Neural cell (in vitro differentiated cells): Measurements from ENCODE around the gene EIF2B2. TPM values are rescaled to one million over a fixed set of nuclear protein-coding genes. Genes with fewer than 3 reads are reported as not detected.
"Not testable (repeated sequence)": the region's sequence is repeated elsewhere in the genome, so short reads cannot be mapped to it uniquely, and the experiment has no call there.

Source experiments
- H2AFZ ChIP-seq: fragments of 200-600, 300-800 bp; sonication (generic), shearing (Covaris generic); 2 replicates; pipeline ENCODE4 v1.6.0; 2014; ENCODE audit warnings: low read depth, mild to moderate bottlenecking, antibody characterized with exemption, low read length, moderate library complexity
- H3F3A ChIP-seq: fragments of 200-600 bp; shearing (Covaris generic); 2 replicates; pipeline ENCODE4 v1.6.1; 2016; ENCODE audit warnings: mild to moderate bottlenecking, moderate library complexity, mixed read lengths, antibody characterized with exemption, low read length; ENCODE audit not compliant: insufficient read depth, poor library complexity, severe bottlenecking
- H3K27ac ChIP-seq: fragments of 200-600, 300-800 bp; sonication (generic), shearing (Covaris generic); 2 replicates; pipeline ENCODE4 v1.5.1; 2014; ENCODE audit warnings: mild to moderate bottlenecking, low read length, moderate library complexity
- H3K27me3 ChIP-seq: fragments of 300-800, 200-600 bp; sonication (generic), shearing (Covaris generic); 2 replicates; pipeline ENCODE4 v1.6.0; 2014; ENCODE audit warnings: mild to moderate bottlenecking, low read depth, low read length, moderate library complexity; ENCODE audit not compliant: insufficient read depth
- H3K36me3 ChIP-seq: fragments of 300-800, 200-600 bp; sonication (generic), shearing (Covaris generic); 2 replicates; pipeline ENCODE4 v1.5.1; 2014; ENCODE audit warnings: mild to moderate bottlenecking, antibody characterized with exemption, low read length, moderate library complexity; ENCODE audit not compliant: insufficient read depth
- H3K4me2 ChIP-seq: fragments of 300-800, 200-600 bp; sonication (generic), shearing (Covaris generic); 2 replicates; pipeline ENCODE4 v1.6.0; 2014; ENCODE audit warnings: mild to moderate bottlenecking, low read length
- H3K4me3 ChIP-seq: fragments of 300-800, 200-600 bp; sonication (generic), shearing (Covaris generic); 2 replicates; pipeline ENCODE4 v1.5.1; 2014; ENCODE audit warnings: mild to moderate bottlenecking, low read length, moderate library complexity
- H3K79me2 ChIP-seq: fragments of 200-600 bp; shearing (Covaris generic); replicated peaks from 2 replicates; pipeline ENCODE4 v1.6.0; 2014; ENCODE audit warnings: mild to moderate bottlenecking, low read length, moderate library complexity; ENCODE audit not compliant: insufficient read depth
- H3K9ac ChIP-seq: fragments of 300-800, 200-600 bp; sonication (generic), shearing (Covaris generic); 2 replicates; pipeline ENCODE4 v1.6.1; 2016; ENCODE audit warnings: mild to moderate bottlenecking, low read length, mixed read lengths
- H3K9me2 ChIP-seq: fragments of 200-600 bp; shearing (Covaris generic); 2 replicates; pipeline ENCODE4 v1.6.1; 2016; ENCODE audit warnings: mild to moderate bottlenecking, low read length, mixed read lengths; ENCODE audit not compliant: insufficient read depth
- H3K9me3 ChIP-seq: fragments of 200-600, 300-800 bp; sonication (generic), shearing (Covaris generic); 2 replicates; pipeline ENCODE4 v1.6.1; 2016; ENCODE audit warnings: mild to moderate bottlenecking, mixed run types, low read length, moderate library complexity, mixed read lengths
- H4K20me1 ChIP-seq: fragments of 200-600 bp; shearing (Covaris generic); 2 replicates; pipeline ENCODE4 v1.6.1; 2016; ENCODE audit warnings: mild to moderate bottlenecking, mixed run types; ENCODE audit not compliant: insufficient read depth
- CTCF ChIP-seq: fragments of 450-650 bp; IDR thresholded peaks from 2 replicates; pipeline ENCODE4 v1.5.1; 2014; ENCODE audit warnings: antibody characterized with exemption, mild to moderate bottlenecking, moderate library complexity; ENCODE audit not compliant: poor library complexity, severe bottlenecking
- EP300 ChIP-seq: fragments of 450-650 bp; conservative IDR thresholded peaks from 2 replicates; pipeline ENCODE4 v1.6.1; 2014; ENCODE audit warnings: antibody characterized with exemption, mild to moderate bottlenecking, moderate library complexity; ENCODE audit not compliant: poor library complexity, severe bottlenecking
- EZH2 ChIP-seq: fragments of 200-600, 300-800 bp; shearing (Covaris generic), sonication (generic); IDR thresholded peaks from 2 replicates; pipeline ENCODE4 v1.6.1; 2014; ENCODE audit warnings: antibody characterized with exemption, low read length, borderline replicate concordance, mild to moderate bottlenecking; ENCODE audit not compliant: insufficient read depth, poor library complexity, severe bottlenecking
- MXI1 ChIP-seq: fragments of 450-650 bp; conservative IDR thresholded peaks from 2 replicates; pipeline ENCODE4 v1.6.1; 2014; ENCODE audit warnings: antibody characterized with exemption, mild to moderate bottlenecking; ENCODE audit not compliant: poor library complexity, severe bottlenecking
- POLR2AphosphoS5 ChIP-seq: IDR thresholded peaks from 2 replicates; pipeline ENCODE4 v1.6.1; 2012
- RAD21 ChIP-seq: fragments of 450-650 bp; conservative IDR thresholded peaks from 2 replicates; pipeline ENCODE4 v1.6.1; 2014; ENCODE audit warnings: antibody characterized with exemption, mild to moderate bottlenecking, moderate library complexity
- REST ChIP-seq: IDR thresholded peaks from 2 replicates; pipeline ENCODE4 v1.6.1; 2012; ENCODE audit warnings: borderline replicate concordance
- SMC3 ChIP-seq: fragments of 450-650 bp; conservative IDR thresholded peaks from 2 replicates; pipeline ENCODE4 v1.6.1; 2014; ENCODE audit warnings: antibody characterized with exemption, mild to moderate bottlenecking, moderate library complexity; ENCODE audit not compliant: poor library complexity
- TAF1 ChIP-seq: IDR thresholded peaks from 2 replicates; pipeline ENCODE4 v1.6.1; 2012; ENCODE audit warnings: low read depth
- polyA plus RNA-seq: library from polyadenylated mRNA; depleted of rRNA; stranded (reverse); fragments of >200 nt; gene quantifications from 2 replicates; pipeline ENCODE4 v1.2.3, GENCODE V29; 2014

The EIF2B2 gene
- polyA plus RNA-seq, 1 donor from 2014 or later = 43.1 TPM

- not testable (repeated sequence) for H3F3A ChIP-seq, H3K27me3 ChIP-seq, H3K4me3 ChIP-seq, H3K4me2 ChIP-seq, H4K20me1 ChIP-seq, H3K9ac ChIP-seq, H3K9me3 ChIP-seq, H3K27ac ChIP-seq, H3K36me3 ChIP-seq, H3K9me2 ChIP-seq, H2AFZ ChIP-seq, H3K79me2 ChIP-seq
Measured at GRCh38 chr14:74994182-74994581, 8.5 kb upstream of the EIF2B2 start.

GRCh38 chr14:74995781-74996180, 6.9 kb upstream of the EIF2B2 start:
- not testable (repeated sequence) for H3K27ac ChIP-seq, H3K79me2 ChIP-seq, H3K4me2 ChIP-seq, H2AFZ ChIP-seq, H3K9me3 ChIP-seq, H3K4me3 ChIP-seq, H3K27me3 ChIP-seq, H3K9ac ChIP-seq, H3K9me2 ChIP-seq, H4K20me1 ChIP-seq, H3K36me3 ChIP-seq, H3F3A ChIP-seq

- Histone ChIP-seq H3F3A (peaks cover 6% of the 10 kb centered on the region), H3K79me2 (peaks cover 16% of the 10 kb centered on the region), H4K20me1 (no peaks in the 10 kb centered on the region), H3K4me3 (no peak overlapping the region), H3K27me3 (no peaks in the 10 kb centered on the region), H3K9me3 (no peaks in the 10 kb centered on the region), H3K27ac (no peak overlapping the region), H2AFZ (no peak overlapping the region), H3K36me3 (no peaks in the 10 kb centered on the region), H3K4me2 (no peak overlapping the region), H3K9me2 (no peaks in the 10 kb centered on the region), H3K9ac (no peak overlapping the region)
- no peak for TF ChIP-seq MXI1
- no peak for TF ChIP-seq POLR2AphosphoS5
- no peak for TF ChIP-seq EP300
- TF ChIP-seq CTCF = no peak
- TF ChIP-seq SMC3 = no peak
- no peak for TF ChIP-seq EZH2
- TF ChIP-seq RAD21 = no peak
- TF ChIP-seq TAF1 = no peak
- no peak for TF ChIP-seq REST
Measured at GRCh38 chr14:75001261-75001660, 1.5 kb upstream of the EIF2B2 start.
